Endometrial microvascular endothelial cells (primary cell): ENCODE measurements around the gene FBXO31. TPM values are rescaled to one million over a fixed set of nuclear protein-coding genes. Genes with fewer than 3 reads are reported as not detected.
"Not testable (repeated sequence)": the region's sequence is repeated elsewhere in the genome, so short reads cannot be mapped to it uniquely, and the experiment has no call there.

Experiments used
- in situ Hi-C: cut with HindIII; loops from 2 replicates; pipeline ENCODE4 v1.10.0; 2017; ENCODE audit warnings: low sequenced_read_pairs, low pct_unique_long_range_greater_than_20kb; ENCODE audit errors: inconsistent ontology term
- total RNA-seq: library from RNA; depleted of rRNA; stranded (reverse); fragments of >200 nt; gene quantifications from one replicate; pipeline ENCODE4 v1.2.3, GENCODE V29; 2015; ENCODE audit errors: inconsistent ontology term

Gene FBXO31
- total RNA-seq, 1 donor from 2014 or later, result 25.2 TPM

DNA sequence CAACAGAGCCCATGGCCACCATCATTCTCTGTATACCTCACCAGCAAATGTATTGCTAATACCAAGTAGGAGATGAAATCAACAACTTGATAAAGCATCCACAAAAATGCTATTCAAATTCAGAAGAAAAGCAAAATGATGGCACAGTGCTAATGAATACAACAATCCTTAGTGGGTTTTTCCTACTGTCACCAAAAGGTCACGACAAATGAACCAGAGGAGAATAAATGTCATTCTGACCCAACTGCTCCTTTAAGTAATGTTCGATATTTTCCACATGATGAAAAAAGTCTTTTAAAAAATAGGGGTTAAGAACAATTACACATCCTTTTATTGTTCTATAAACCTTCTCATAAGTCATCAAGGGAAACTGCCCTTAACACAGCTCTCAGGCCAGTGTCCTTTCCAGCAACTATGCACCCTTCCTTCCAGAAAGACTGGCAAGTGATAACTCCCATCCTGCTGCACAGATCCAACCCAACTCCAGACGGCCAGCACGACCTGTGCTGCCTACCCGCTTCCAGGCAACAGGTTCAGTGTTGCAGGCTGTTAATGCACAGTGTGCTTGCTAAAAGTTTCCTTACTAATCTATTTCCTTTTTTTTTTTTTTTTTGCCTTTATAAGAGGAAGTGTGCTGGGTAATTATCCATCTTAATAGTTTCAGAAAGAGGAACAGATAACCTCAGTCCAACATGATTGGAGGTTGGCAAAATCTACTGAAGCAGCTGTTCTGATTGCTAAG lies 15.4 kb downstream of the FBXO31 start:
- in situ Hi-C loops, result no loop called here

GRCh38 chr16:87367529-87367928 lies 16.0 kb downstream of the FBXO31 start:
- in situ Hi-C loops, result no loop called here

DNA sequence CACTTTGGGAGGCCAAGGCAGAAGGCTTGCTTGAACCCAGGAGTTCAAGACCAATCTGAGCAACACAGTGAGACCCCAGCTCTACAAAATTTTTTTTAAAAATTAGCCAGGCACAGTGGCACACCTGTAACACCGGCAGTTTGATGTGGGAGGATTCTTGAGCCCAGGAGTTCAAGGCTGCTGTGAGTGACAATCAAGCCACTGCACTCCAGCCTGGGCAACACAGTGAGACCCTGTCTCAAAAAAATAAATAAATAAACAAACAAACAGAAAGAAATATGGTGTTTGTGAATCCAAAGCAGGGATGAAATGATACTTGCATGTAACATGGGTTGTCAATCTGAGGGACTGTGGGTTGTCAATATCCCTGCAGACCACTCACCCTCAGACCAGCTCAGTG lies 16.6 kb downstream of the FBXO31 start:
- in situ Hi-C loops, result no loop called here

DNA sequence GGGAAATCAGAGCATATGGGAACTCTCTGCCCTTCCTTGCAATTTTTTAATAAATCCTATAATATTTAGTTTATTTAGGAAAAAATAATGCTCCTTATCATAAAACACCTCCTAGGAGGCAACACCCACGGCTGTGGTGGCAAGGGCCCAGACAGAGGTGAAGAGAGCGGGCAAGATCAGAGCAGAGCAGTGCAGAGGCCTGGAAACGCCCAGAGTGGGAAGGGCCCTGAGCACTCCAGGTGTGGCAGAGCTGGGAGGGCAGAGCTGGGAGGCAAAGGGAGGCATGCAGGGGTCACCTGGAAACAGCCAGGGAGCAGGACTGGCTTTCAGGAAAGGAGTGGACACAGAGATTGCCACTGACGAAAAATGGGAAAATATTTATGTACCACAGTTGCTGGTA lies 17.3 kb downstream of the FBXO31 start:
- in situ Hi-C loops, result no loop called here

DNA sequence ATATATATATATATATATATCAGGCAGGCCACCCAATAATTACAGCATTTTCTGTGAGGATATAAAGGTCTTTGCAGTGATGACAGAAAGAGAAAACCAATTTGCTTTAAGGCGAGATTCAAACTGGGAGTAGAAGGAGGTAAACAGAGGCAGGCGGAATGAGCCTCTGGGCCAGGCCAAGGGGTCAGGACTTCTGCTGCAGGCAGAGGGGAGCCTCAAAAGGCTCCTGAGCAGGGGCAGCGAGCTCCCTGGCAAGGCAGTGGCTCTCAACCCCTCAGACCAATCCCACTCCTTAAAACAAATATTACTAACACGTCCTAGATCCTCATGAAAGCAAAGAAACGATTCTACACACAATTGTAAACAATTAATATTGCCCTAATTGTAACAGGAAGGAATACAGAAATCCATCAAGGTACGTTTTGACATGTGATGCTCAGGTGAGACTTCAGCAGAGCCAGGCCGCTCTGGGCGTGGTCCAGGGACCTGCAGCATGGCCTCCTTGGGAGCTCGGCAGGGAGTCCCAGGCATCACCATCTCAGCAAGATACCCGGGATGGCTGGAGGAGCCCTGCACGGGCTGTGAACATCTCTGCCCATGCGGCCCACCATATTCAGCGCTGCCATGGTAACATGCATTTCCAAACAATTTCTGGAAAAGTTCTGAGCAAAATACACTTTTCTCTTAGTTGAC lies 18.4 kb downstream of the FBXO31 start:
- in situ Hi-C loops, result no loop called here

DNA sequence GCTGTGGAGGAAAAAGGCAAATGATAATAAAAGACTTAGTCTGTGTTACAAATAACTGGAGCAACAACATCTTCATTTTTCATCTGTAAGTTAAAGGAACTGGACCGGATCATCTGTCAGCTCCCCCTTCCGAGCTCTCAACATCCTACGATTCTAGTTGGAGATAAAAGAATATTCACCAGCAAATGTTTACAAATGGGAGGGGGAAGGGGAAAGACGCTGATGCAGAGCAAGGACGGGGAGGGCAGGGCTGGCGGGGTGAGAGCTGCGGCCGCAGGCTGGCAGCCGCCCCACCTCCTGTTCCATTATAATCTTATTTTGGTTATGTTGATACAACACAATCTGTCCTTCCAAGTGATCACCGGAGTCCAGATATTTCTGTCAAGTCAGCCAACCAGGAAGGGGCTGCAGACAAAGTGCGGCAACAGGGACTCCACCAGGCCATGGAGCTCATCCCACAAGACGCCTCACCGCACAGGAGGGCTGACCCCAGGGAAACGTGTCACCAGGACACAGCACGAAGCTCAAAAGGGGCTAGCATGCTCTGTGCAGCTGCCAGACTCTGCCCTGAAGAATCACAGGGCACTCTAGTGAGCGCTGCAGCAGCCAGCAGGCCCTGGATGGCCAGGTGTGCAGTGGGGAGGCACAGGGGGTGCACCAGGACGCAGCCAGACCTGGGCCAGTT lies 19.7 kb downstream of the FBXO31 start:
- in situ Hi-C loops, result no loop called here

- in situ Hi-C loops, result not testable (repeated sequence)
These were observed 20.6 kb downstream of the FBXO31 start for GRCh38 chr16:87362828-87363559.

GRCh38 chr16:87361916-87362619 lies 21.5 kb downstream of the FBXO31 start:
- in situ Hi-C loops, result no loop called here

DNA sequence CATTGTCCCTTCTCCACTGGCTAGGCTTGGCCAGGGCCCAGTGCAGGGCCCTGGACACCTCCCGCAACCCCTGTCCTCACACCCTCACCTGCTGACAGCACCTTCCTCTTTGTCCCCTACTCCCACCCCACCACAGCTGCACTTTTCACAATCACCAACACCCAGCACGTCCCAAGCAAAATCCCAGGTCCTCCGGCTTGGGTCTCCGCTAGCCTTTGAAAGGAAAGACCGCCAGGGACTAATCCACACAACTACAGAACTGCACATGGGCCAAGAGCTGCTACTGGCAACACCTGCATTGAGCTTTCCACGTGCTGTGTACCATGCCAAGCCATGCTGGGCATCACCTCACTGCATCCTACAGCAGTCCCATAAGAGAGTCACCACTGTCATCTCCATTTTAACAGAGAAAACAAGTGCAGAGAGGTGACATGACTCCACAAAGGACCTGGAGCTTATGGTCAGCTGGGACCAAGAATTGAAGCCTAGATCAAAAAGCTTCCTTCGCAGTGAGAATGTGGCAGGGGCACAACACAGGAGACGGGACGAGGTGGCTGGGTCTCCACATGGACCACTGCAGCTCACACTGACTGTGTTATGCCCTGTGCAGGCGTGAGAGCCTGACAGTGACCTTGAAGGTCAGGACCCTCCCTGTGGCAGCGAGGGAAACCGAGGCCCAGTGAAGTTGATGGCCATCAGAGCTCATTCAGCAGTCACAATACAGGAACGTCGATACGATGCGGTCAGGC lies 22.5 kb downstream of the FBXO31 start:
- in situ Hi-C loops, result no loop called here

DNA sequence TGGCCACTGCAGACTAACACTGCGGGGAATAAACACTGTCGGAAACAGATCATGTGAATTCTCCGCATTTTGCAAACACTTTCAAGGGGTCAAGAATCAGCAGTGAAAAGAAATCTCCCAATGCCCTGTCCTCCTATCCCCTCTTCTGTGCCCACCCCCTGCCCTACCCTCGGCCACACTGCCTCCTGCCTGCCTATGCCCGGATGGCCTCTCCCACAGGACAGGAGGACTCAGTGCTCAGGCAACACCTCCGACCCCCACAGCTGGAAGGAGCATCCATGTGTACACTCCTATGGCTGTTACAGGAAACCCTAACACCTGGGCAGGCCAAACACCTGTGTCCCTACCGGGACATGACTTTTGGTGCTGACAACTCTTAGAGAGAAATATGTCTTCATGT lies 24.5 kb downstream of the FBXO31 start:
- in situ Hi-C loops, result no loop called here

GRCh38 chr16:87358696-87359095 lies 24.9 kb downstream of the FBXO31 start:
- in situ Hi-C loops, result no loop called here

GRCh38 chr16:87358250-87358649 lies 25.3 kb downstream of the FBXO31 start:
- in situ Hi-C loops, result no loop called here

- in situ Hi-C loops, result no loop called here
These were observed 27.1 kb downstream of the FBXO31 start for GRCh38 chr16:87356491-87356853.

- in situ Hi-C loops, result no loop called here
These were observed 30.0 kb downstream of the FBXO31 start for GRCh38 chr16:87353613-87354012.

- in situ Hi-C loops, result no loop called here
These were observed 30.8 kb downstream of the FBXO31 start for GRCh38 chr16:87352818-87353217.

DNA sequence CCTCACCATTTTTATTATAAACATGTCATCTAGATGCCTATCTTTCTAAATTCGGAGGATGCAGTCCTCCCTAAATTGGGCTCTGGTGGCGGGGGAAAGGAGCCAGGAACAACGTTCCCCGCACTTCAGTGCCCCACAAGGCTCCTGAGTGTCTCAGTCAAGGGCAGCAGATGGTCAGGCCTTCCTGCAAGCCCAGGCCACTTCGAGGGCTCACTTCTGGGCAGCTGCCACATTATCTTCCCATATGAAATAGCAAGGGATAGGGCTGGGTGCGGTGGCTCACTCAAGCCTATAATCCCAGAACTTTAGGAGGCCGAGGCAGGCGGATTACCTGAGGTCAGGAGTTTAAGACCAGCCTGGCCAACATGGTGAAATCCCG lies 32.3 kb downstream of the FBXO31 start:
- in situ Hi-C loops, result no loop called here

DNA sequence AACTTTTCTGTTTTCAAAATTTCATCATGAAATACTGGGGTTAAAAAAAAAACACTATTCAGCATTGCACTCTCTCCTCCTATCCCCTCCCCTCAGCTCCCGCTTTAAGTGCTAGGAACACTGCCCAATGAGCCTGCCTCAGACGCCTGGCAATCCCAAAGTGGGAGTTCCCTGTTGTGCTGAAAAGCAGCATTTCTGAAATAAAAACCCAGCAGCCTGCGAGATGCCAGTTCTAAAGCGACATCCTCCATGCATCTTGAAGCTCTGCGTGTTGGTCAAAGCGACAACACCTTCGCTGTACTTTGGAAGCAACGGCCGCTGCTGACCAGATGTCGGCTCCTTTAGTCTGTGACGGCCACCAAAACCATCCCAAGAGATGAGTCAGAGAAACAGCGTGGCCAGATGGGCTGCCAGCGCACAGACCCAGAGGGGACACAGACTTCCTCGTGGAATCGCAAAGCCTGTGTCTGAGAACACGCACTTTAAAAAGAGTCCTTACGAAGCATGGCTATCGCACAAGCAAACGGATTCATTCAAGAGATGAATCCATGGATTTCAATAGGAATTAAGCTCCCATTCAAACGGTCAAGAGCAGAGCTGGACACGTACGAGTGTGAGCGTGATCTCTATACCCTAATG lies 32.8 kb downstream of the FBXO31 start:
- in situ Hi-C loops, result no loop called here

DNA sequence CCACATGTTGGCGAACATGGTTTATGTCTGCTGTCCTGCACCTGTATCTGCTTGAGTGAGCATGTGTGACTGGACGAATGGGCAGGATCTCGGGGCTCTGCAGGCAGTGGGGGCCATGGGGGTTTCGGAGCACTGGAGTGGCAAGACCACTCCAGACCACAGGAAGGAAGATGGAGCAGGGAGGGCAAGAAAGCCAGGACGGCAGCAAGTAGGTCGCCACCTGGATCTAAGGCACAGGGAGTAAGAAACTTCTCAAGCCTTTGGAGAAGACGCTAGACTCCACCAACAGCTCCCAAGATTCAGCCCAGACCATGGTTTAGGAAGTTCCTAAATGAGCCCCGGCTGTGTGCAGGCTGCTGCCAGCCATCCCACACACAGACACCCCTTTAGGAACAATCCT lies 33.5 kb downstream of the FBXO31 start:
- in situ Hi-C loops, result no loop called here
